HG03108 (cell line): ENCODE results near the gene CENPT.
A peak's percentile ranks its signal among the peaks of the same experiment; 100 is the strongest.

Experiments used
- ATAC-seq: cut with Tn5 transposase; IDR thresholded peaks from one replicate; pipeline ENCODE4 v1.9.1; 2021; ENCODE audit warnings: moderate library complexity; ENCODE audit not compliant: unreplicated experiment

The CENPT gene

GRCh38 chr16:67847064-67847861 is at the start of gene CENPT:
Gene CENPT (minus strand): TSS chr16:67847693. CDS start chr16:67833859, 13,834 bp downstream.
- peak; percentile 26 for ATAC-seq

GRCh38 chr16:67897231-67897630 is 49.7 kb upstream of the CENPT start:
- no peak for ATAC-seq

- no peak for ATAC-seq
Observed at GRCh38 chr16:67893743-67894399, 46.4 kb upstream of the CENPT start.

GRCh38 chr16:67892899-67893742 is 45.6 kb upstream of the CENPT start, which contains the start of gene PSKH1:
Gene PSKH1 (plus strand): TSS chr16:67893254. CDS start chr16:67908750, 15,496 bp downstream.
- ATAC-seq, result peak; percentile 89

- no peak for ATAC-seq
Observed at GRCh38 chr16:67892375-67892774, 44.9 kb upstream of the CENPT start.

- ATAC-seq, result no peak
Observed at GRCh38 chr16:67888331-67888730, 40.8 kb upstream of the CENPT start.

- no peak for ATAC-seq
Observed at GRCh38 chr16:67886387-67886786, 38.9 kb upstream of the CENPT start.

- ATAC-seq, result no peak
Observed at GRCh38 chr16:67885976-67886375, 38.5 kb upstream of the CENPT start.

- no peak for ATAC-seq
Observed at GRCh38 chr16:67885545-67885944, 38.1 kb upstream of the CENPT start.

GRCh38 chr16:67884684-67885083 is 37.2 kb upstream of the CENPT start, which contains the start of gene NRN1L:
Gene NRN1L (plus strand): TSS chr16:67884885. CDS start chr16:67884904, 19 bp downstream.
- ATAC-seq, result no peak

- ATAC-seq, result no peak
Observed at GRCh38 chr16:67883872-67884261, 36.4 kb upstream of the CENPT start.

- ATAC-seq, result no peak
Observed at GRCh38 chr16:67883146-67883871, 35.8 kb upstream of the CENPT start.

- ATAC-seq, result no peak
Observed at GRCh38 chr16:67882374-67883145, 35.1 kb upstream of the CENPT start.

GRCh38 chr16:67881621-67882161 is 34.2 kb upstream of the CENPT start:
- ATAC-seq, result no peak

- no peak for ATAC-seq
Observed at GRCh38 chr16:67880584-67880983, 33.1 kb upstream of the CENPT start.

- no peak for ATAC-seq
Observed at GRCh38 chr16:67879936-67880335, 32.4 kb upstream of the CENPT start.

- ATAC-seq, result no peak
Observed at GRCh38 chr16:67879462-67879861, 32.0 kb upstream of the CENPT start.

- ATAC-seq, result no peak
Observed at GRCh38 chr16:67878846-67879245, 31.4 kb upstream of the CENPT start.

GRCh38 chr16:67878232-67878631 is 30.7 kb upstream of the CENPT start:
- no peak for ATAC-seq

- no peak for ATAC-seq
Observed at GRCh38 chr16:67877064-67877463, 29.6 kb upstream of the CENPT start.
